T-helper 1 cell (primary cell): ENCODE data around the gene TNNI2.
"Not testable (repeated sequence)": the region's sequence is repeated elsewhere in the genome, so short reads cannot be mapped to it uniquely, and the experiment has no call there.

ENCODE experiments used
- DNase-seq, 5 donors: peaks; one replicate each; pipeline ENCODE4 v3.0.0-alpha.2; 2012 to 2020

Gene TNNI2

DNA sequence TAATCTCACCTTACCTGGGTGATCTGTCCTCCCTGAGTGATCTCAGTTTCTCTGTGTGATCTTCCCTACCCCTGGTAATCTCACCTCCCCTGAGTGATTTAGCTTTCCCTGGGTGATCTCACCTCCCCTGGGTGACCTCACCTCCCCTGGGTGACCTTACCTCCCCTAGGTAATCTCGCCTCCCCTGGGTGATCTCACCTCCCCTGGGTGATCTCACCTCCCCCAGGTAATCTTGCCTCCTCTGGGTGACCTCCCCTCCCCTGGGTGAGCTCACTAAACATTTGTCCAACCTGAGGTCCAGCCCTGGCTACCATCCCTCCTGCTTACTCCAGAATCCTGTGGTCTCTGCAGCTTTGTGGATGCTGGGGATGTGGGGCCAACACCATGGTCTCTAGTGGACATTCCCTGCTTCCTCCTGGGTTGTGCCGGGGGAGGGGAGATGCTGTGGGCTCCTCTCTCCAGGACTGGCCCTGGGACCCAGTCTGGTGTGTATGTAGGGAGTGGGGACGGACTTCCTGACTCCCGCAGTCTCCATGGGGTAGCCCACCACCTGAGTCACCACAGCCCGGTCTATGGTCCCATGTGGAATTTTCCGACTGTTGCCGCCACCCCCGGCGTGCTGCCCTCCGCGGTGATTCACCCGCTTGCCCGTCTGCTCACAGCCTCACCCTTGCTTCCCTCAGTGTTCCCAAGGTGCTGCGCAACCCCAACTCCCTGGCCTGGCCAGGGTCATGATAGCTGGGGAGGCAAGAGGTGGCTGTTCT lies 24.0 kb downstream of the TNNI2 start:
- DNase-seq: no peak

DNA sequence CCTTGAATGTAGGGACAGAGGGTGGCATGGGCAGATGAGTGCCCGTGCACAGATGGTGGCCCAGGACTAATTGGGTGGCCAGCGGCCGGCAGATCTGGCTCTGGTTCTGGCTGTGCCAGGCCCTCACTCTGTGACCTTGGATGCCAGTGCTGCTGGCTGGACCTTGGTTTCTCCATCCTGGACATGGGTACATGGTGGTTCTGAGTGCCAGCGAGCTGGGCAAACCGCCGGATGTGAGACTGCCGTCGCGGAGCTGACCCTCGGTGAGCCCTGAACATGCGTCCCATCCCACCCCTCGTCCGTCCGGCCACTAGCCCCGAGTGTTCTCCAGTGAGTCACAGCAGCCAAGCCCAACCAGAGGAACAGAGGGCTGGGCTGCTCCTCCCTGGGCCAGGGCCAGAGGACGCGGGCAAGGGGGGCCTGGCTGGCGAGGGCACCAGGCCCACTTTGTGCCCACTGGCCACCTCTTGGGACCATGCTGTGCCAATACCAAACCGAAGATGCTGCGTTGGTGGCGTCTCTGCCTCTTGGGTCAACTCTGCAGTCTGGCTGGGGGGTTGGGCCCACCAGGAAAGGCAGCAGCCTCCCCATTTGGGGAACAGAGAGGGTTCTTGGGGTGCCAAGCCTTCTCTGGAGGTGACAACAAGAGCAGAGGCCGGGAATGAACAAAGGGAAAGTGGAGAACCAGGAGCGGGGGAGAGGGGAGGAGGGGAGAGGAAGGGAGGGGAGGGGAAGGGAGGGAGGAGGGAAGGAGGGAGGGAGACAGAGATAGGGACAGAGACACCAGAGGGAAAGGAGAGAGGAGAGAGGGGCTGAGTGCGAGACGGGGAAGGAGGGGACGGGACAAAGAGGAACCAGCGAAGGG lies 24.8 kb downstream of the TNNI2 start:
- no peak for DNase-seq

DNA sequence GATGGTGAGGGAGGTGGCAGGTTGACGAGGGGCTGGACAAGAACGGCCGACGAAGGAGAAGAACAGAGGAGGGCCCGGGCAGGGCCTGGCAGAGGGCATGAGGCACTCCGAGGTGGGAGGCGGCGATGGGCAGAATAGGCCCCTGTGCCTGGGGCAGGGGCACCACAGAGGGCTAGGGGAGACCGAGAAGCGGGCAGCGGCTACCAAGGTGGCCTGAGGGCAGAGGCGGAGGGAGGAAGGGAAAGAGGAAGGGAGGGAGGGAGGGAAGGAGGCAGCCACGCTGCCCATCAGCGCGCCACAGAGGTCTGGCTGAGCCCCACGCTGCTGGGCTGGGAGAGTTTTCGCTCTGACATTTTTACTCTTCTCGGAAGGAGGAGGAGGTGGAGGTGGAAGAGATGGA lies 25.4 kb downstream of the TNNI2 start:
- DNase-seq: no peak

DNA sequence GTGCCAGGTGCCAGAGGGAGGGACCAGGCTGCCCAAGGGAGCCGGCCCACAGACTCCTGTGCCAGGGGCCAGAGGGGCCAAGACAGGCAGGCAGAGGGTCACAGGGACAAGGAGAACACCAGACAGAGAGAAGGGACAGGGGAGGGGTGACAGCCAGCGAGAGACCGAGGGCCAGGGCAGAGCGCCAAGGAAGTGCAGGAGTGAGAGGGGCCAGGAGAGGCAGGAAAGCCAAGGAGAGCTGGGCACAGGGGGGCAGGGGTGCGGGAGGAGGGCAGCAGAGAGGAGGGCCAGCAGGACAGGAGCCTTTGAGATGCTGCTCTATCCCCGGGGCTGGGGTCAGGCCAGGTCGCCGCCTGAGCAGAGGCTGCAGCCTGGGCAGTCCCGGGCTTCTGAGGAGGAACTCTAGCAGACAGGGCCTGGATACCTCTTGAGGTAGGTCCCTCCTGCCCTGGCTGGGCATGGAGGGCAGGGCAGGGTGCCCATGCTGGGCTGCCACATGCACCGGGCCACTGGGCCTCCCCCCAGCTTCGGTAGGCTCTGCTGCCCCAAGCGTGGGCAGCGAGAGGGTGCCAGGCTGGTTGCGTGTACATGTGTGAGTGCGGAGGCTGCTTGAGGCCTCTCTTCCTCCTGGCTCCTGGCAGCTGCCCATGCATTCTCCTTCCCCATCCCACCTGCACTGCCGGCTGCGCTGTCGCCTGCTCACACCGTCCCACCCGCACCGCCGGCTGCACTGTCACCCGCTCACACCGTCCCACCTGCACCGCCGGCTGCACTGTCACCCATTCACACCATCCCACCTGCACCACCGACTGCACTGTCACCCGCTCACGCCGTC lies 26.3 kb downstream of the TNNI2 start:
- DNase-seq: no peak

DNA sequence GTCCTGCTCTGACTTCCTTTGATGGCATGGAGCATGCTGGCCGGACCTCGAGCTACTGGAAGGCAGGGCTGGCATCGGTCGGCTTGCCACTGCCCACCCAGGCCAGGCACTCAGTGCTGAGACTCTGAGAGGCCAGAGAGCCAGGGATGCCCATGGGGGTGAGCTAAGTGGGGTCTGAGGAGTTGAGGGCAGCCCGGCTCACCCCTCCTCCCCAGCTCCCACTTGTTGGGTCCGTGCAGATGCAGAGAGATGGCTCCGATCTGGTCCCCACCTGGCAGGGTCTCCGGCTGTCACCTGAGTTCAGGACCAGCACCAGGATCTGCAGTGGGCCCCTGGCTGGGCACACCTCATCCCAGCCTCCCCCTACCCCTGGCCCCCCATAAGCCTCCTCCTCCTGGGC lies 27.4 kb downstream of the TNNI2 start:
- no peak for DNase-seq

DNA sequence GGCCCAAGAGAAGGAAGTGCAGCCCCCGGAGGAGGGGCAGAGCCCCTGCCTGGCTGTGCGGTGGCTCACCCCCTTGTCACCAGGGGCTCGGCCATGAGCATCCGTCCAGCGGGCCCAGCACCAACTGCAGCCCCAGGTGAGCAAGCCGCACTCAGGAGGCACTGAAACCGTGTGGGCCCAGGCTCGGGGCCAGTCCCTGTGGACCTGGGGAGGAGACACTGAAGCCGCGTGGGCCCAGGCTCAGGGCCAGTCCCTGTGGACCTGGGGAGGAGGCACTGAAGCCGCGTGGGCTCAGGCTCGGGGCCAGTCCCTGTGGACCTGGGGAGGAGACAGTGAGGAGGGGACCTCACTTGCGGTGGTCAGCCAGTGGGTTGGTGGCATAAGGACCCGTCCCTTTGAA lies 28.0 kb downstream of the TNNI2 start:
- DNase-seq: no peak

DNA sequence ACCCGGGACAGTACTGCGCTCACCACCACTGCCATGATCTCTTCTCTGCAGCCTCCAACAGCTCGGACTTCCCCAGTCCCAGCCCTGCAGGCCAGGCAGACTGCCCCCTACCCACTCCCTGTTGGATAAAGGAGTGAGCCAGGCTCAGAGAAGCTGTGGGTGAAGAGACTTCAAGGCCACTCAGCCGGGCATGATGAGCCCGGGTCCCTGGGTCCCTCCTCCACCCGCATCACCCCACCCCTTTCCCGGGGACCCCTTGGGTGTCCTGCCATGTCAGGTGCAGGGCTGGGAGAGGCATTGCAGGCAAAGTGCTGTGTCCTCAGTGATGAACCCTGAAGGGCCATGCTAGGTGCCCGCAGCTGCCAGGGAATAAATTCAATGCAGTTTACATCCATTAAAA lies 28.6 kb downstream of the TNNI2 start:
- DNase-seq: no peak

DNA sequence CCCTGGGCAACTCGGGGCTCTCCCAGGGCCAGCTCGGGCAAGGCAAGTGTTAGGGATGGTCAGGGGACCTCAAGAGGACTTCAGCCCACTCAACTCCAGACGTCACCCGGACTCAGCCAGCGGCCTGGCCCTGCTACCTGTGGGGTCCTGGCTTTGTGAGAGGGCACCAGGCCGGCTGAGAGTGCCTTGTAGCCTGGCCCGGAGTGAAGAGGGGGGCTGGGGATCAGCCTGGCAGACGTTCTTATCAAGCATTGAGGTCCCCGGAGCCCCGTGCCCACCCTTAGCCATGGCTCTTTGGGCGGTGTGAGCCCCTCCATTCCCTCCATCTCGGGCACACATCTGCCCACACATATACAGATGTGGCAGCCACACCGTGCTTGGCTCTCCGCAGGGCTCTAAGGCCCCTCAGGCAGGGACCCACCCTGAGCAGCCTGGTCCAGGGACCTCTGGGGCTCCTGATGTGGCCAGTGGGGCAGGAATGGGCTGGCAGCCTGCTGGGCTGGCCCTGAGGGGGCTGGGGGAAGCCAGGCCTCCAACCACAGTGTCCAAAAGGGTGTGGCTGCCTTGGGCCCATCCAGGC lies 29.4 kb downstream of the TNNI2 start:
- DNase-seq: no peak

DNA sequence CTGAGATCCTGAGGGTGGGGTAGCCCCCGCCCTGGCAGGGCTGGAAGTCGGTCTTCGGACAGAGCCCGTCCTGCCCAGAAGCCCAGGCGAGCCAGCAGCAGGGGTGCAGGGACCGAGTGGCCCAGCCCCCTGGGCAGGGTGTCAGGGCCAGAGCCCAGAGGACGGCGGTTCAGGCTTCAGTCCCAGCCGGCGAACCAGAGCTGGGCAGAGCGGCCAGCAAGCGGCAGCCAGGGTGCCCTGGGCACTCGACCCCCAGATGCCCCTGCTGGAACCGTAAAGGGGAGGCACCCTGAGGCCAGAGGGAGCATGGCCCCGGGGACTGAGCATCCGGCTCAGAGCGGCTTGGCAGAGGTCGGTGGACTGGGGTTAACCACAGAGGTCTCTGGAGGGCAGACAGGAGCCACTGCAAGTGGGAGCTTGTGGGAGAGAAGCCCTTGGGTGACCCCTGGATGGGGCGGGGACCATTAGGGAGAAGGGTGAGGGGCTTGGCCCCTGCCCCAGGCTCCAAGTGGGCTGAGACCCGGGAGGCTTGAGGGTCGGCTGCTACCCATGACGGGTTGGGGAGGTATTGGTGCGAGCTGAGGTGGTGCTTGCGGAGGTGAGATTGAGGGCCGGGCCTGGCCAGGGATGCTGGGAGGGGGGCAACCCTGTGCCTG lies 30.0 kb downstream of the TNNI2 start:
- DNase-seq: no peak

DNA sequence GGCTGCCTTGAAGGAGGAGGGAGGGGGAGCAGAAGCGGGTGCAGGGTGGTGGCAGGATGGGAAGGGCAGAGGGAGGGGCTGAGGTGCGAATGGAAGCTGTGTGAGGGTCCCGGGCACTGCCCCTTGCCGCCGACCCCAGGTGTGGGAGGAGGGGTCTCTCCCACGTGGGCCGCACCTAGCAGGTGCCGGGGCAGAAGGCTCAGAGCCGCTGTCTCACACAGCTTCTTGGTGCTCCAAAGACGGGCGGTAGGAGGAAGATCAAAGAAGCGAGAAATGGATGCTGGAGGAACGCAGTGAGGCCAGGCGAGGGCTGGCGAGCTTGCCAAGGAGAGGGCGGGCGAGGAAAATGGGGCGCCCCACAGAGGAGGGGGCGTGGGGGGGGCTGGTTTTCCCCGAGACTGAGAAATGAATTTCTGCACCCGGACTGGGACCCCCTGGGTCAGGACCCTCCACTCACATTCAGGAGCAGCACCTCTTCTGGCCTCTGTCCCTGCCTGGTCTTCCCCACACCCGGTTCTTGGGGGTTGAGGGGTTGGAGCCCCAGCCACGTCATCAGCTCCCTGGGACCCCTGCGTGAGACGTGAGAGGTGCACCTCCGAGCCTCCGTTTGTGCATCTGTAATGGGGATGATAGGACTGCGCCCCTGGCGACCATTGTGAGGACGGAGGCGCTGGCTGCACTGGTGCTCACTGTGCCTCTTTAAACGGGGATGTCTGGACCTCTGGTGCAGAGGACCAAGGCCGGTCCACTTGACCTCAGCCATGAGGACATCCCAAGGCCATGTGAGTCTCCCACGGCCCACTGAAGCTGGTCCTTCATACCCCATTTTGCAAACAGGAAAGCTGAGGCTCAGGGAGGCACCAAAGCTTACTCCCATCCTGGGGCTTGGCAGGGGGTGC lies 30.9 kb downstream of the TNNI2 start:
- DNase-seq: no peak

DNA sequence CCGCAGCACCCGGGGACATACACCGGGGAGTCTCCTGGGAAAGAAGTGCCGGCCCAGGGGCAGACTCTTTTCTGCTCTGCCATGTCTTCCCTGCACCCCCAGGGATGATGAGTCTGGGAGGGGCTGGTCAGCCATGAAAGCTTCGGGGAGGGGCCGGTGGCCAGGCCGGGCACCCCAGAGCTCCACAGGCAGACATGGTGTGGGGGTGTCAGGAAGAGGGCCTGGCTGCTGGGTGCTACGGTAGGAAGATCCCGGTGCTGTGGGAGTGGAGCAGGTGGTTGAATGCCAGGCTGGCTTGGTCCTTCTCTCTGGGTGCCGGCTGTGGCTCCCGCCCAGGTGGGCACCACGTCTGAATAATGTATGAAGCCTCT lies 31.5 kb downstream of the TNNI2 start:
- no peak for DNase-seq

DNA sequence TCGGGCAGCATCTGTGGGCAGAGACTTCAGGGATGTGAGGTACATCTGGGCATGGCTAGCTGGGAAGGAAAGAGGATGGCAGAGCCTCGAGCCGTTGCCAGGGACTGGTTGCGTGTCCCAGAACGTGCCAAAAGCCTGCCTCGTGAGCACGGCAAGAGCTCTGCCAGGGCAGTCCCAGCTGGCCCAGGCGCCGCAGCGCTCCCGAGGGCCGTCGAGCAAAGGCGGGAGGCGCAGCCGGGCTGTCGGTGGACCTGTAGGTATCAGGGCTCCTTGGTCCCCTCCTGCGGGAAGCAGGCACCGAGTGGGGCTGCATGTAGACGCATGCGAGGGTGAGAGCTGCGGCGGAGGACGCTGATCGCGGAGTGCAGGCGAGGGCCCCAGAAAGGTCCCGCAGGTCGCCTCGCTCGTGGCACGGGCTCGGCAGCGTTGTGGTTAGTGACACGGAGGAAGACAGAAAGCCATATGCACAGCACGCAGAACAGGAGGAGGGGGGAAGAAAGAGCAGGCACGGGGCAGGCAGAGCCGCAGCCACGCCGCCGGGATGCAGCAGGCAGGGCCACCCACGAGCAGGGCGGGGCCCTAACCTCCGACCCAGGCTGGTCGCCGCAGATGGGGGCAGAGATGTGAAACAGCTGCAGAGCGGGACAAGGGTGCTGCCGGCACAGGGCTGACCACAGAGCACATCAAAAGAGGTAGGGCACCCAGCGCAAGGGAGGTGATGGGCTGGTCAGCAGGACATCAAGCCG lies 32.1 kb downstream of the TNNI2 start:
- peak in 3 of 5 donors; percentile 20 to 49 (median 27) for DNase-seq

DNA sequence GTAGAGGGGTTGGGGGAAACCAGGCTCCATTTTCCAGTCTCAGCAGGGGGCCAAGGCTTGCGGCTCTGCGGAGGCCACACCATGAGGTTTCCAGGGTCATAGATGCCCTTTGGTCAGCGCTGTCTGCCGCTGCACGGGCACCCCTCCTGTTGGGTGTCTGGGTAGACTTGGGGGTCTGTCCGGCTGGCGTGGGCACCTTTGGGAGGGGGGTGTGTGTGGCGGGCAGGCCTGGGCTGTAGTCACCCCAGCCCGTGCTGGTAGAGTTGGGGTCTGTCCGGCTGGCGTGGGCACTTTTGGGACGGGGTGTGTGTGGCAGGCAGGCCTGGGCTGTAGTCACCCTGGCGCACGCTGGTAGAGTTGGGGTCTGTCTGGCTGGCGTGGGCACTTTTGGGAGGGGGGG lies 32.8 kb downstream of the TNNI2 start:
- DNase-seq: no peak

DNA sequence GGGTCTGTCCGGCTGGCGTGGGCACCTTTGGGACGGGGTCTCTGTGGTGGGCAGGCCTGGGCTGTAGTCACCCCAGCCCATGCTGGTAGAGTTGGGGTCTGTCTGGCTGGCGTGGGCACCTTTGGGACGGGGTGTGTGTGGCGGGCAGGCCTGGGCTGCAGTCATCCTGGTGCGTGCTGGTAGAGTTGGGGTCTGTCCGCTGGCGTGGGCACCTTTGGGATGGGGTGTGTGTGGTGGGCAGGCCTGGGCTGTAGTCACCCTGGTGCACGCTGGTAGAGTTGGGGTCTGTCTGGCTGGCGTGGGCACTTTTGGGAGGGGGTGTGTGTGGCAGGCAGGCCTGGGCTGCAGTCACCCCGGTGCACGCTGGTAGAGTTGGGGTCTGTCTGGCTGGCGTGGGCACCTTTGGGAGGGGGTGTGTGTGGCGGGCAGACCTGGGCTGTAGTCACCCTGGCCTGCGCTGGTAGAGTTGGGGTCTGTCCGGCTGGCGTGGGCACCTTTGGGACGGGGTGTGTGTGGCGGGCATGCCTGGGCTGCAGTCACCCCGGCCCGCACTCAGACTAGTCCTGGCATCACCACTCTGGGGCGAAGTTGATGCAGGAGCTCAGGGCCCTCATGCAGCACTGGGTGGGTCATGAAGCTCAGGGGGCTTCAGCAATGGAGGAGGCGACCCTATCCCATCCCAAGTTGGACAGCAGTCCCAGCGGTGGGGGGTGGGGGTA lies 33.6 kb downstream of the TNNI2 start:
- DNase-seq: no peak

DNA sequence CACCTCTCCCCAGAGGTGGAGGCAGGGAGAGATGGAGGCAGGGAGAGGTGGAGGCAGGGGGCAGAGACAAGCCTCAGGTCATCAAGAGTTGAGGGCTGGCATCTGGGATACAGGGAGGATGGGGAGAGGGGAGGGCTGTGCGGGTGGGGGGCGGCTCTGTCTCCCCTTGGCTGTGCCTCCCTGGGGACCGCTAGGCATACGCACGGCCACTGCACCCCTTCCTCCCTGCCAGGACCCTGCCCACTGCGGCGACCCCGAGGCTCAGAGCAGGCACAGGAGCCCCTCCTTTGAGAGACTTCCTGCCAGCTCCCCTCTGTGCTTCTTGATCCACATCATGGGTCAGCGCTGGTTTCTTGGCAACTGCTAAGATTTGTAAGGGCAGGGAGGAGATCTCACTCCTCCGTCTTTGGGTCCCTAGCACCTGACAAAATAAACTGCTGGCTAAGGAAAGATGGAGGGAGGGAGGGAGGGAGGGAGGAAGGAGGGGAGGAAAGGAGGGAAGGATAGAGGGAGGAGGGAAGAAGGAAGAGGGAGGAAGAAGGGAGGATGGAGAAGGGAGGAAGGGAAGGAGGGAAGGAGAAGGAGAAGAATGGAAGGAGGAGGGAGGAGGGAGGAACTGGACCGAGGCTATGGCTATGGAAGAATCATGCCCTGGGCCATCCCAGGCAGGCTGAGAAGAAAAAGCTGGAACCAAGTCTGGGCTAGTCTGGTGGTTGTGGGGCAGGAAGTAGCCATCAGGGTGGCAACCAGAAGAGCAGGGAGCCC lies 34.4 kb downstream of the TNNI2 start:
- DNase-seq: no peak

DNA sequence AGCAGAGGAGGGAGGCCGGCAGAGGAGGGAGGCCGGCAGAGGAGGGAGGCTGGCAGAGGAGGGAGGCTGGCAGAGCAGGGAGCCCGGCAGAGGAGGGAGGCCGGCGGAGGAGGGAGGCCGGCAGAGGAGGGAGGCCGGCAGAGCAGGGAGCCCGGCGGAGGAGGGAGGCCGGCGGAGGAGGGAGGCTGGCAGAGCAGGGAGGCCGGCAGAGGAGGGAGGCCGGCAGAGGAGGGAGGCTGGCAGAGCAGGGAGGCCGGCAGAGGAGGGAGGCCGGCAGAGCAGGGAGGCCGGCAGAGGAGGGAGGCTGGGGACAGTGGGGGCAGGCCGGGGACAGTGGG lies 35.0 kb downstream of the TNNI2 start:
- not testable (repeated sequence) for DNase-seq

DNA sequence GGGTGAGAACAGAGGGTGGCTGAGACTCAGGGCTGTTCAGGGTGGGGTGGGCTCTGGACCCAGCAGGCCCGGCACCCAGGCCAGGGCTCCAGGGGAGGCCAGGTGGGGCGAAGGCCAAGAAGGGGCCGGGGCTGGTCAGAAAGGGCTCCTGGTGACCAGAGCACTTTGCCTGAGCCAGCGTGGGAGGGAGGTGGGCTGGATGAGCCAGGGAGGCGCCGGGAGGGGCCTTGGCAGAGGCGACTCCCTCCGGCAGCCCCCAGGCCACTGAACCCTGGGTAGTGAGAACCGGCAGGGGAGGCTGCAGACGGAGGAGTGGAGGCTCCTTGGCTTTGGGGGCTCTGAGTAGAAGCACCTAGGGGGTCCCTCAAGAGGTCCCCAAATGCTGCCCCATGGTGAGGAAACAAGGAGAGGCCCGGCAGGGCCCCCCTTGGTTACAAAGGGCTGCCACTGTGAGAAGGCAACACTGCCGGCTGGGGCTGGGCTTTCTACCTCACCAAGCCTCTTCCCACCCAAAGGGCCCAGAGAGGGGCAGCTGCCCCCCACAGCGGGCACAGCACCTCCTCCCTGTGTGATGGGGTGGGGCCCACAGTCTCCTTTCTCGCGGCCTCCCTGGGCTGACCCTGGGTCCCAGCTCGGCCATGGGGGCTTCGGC lies 35.8 kb downstream of the TNNI2 start:
- peak in 1 of 5 donors; percentile 5 for DNase-seq

DNA sequence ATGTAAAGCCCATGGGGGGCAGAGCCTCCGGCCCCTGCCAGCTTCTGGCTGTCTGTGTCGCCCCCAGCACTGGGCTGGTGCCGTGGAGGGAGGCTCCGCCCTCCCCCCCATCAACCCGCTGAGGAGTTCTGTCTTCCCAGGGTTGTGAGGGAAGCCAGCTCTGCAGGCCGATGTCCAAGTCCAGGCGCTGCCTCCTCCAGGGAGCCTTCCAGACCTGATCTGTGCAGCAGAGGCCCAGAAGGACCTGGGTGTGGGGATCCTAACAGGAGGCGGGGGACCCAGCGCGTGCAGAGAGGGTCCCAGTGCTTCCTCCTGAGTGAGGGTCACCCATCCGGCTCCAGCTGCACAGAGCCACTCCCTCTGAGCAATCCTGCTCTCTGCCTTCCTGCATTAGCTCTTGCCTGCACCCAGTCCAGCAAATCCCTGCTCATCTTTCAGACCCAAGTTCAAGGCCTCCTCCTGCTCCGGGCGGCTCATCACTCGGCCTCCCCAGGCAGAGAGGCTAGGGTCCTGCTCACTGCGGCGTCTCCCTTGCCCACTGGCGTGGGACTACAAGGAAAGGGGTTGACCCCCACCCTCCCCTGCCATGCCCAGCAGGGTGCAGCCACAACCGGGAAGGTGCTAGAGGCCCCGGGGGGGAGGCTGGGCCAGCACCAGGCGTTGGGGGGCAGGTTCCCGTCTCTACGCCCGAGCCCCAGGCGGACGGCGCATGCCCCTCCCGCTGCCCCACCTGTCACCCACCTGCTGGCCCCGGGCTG lies 36.5 kb downstream of the TNNI2 start:
- DNase-seq: peak in 2 of 5 donors; percentile 5 to 10
